ENCODE results near the gene DAAM2.

The DAAM2 gene

DNA sequence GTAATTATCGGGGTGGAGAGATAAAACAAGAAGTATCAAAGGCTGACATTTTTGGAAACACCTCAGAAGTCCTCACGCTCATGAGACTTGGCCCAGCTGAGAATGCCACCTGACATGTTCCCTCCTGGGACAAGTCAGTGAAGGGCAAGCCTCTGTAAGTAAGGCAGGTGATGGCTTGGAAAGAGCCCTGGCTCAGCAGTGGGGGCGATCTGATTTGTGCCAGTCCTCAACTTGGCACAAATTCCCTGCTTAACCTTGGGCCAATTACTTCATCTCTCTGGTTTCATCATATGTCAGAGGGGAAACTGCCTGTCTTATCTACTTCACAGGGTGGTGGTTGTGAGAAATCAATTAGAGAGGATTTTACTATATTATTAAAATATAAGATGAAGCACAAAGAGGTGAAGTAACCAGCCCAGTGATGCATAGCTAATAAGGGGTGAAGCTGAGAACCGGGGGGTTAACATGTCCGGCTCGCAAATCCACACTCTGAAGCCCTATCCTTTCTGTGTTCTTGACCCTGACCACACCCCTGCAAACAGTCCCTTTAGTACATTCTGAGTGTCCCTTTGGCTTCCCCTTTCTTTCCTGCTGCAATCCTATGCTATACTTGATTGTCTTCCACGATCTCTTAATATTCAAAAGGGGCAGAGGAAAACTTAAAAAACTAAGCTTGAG is 150.9 kb downstream of the DAAM2 start:
- TF ChIP-seq, protein P1, sequence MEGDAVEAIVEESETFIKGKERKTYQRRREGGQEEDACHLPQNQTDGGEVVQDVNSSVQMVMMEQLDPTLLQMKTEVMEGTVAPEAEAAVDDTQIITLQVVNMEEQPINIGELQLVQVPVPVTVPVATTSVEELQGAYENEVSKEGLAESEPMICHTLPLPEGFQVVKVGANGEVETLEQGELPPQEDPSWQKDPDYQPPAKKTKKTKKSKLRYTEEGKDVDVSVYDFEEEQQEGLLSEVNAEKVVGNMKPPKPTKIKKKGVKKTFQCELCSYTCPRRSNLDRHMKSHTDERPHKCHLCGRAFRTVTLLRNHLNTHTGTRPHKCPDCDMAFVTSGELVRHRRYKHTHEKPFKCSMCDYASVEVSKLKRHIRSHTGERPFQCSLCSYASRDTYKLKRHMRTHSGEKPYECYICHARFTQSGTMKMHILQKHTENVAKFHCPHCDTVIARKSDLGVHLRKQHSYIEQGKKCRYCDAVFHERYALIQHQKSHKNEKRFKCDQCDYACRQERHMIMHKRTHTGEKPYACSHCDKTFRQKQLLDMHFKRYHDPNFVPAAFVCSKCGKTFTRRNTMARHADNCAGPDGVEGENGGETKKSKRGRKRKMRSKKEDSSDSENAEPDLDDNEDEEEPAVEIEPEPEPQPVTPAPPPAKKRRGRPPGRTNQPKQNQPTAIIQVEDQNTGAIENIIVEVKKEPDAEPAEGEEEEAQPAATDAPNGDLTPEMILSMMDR (IDR thresholded peaks at IDR 0.05; ENCODE audit: low read depth, low read length, missing control alignments) = no peak
- no peak overlapping the region for H3K4me3 ChIP-seq (replicated peaks; ENCODE audit: low read depth, low read length)
- DNase-seq (ENCODE audit: extremely low read depth, low read depth) = no peak

DNA sequence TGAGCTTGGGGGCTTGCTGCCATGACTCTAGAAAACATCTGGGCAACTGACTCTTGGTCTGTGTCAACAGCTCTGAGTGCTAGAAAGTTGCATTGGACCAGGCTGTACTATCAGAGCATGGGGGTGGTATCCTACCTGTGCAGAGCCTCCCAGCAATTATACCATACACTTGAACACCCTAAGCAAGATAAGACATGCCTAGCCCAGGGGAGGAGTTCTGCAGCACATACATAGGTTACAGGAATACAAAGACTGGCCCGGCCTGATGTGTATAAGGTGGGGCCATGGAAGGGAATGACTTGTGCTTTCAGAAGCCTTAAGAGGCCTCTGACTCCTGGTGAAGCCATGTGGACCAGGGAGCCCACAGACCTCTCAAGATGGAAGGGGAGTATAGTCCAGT is 153.4 kb downstream of the DAAM2 start:
- TF ChIP-seq, protein P1 (IDR thresholded peaks at IDR 0.05; ENCODE audit: low read depth, low read length, missing control alignments) = no peak
- no peak overlapping the region for H3K4me3 ChIP-seq (replicated peaks; ENCODE audit: low read depth, low read length)
- no peak for DNase-seq (ENCODE audit: extremely low read depth, low read depth)

DNA sequence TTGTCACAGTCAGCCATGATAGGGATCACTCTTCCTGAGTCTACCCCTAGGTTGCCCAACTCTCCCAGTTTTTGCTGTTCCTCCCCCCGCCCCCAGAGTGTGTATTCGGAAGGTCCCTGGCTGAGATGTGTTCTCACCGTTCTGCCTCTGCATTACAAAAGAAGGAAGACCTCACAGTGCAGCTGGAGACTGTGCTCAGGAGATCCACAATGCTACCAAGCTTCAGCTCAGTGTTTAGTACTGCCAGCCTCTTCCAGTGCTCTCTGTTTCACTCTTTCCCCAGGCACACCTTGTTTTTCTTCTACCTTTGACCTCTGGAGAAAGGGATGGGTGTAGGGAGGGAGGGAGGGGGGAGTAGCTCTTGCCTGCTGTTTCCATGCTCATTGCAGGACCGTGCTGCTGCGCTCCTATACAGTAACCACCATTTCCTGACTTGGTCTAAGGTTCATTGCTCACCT is 155.5 kb downstream of the DAAM2 start:
- no peak for DNase-seq (ENCODE audit: extremely low read depth, low read depth)
- no peak overlapping the region for H3K4me3 ChIP-seq (replicated peaks; ENCODE audit: low read depth, low read length)
- TF ChIP-seq, protein P1 (IDR thresholded peaks at IDR 0.05; ENCODE audit: low read depth, low read length, missing control alignments) = no peak

DNA sequence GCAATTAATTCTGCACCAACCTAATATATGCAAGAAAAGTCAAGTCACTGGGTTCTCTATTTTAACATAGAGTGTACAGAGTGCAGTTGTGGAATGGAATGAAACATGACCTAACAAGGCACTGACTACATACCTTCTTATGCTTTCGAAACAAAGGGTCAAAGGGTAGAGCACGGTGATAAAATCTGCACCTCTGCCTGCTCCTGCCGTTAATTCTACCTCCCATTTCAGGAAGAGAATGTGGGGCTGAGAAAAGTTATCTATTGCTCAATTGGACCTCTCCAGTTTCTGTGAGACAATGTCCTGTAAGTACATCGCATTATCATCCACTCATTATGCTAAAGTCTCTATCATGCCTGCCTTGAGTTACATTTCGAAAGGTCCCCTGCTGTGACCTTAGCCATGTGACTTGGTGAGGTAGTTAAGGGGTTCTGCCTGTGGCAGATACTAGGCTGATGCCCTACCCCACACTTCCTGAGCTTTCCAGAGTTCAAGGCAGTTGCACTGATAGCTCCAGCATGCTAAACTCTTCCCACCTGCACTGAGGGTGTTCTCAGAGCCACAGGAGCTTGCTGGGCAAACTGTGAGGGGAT is 156.1 kb downstream of the DAAM2 start:
- DNase-seq (ENCODE audit: extremely low read depth, low read depth) = no peak

DNA sequence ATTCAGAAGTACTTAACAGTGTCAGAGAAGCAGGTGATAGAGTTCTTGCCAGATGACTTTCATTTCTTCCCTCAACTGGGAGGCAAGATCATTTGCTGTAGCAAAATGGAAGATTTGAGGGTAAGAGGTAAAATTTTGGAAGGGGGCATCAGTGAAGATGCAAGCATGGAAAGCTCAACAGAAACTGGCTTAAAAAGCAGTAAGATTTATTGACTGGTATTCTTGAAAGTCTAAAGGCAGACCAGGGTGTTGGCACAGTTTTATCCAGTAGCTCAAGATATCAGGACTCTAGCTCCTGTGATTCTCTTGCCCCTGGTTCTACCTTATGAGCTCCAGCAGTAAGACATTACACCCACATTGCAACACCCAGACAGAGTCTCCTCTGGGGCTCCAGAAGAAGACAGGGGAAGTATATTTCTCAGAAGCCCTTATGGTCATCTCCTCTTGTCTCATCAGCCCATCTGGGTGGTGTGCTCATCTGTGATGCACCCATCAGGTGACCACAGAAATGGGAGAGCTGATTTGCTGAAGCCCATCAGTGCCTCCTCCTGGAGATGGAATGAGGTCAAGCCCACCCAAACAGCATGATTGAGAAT is 158.0 kb downstream of the DAAM2 start:
- TF ChIP-seq, protein P1 (IDR thresholded peaks at IDR 0.05; ENCODE audit: low read depth, low read length, missing control alignments) = no peak
- no peak overlapping the region for H3K4me3 ChIP-seq (replicated peaks; ENCODE audit: low read depth, low read length)
- DNase-seq (ENCODE audit: extremely low read depth, low read depth) = no peak

More for the DNA sequence above, 156.1 kb downstream of the DAAM2 start:
- H3K4me3 ChIP-seq (replicated peaks; ENCODE audit: low read depth, low read length) = no peak overlapping the region
- TF ChIP-seq, protein P1 (IDR thresholded peaks at IDR 0.05; ENCODE audit: low read depth, low read length, missing control alignments) = no peak

DNA sequence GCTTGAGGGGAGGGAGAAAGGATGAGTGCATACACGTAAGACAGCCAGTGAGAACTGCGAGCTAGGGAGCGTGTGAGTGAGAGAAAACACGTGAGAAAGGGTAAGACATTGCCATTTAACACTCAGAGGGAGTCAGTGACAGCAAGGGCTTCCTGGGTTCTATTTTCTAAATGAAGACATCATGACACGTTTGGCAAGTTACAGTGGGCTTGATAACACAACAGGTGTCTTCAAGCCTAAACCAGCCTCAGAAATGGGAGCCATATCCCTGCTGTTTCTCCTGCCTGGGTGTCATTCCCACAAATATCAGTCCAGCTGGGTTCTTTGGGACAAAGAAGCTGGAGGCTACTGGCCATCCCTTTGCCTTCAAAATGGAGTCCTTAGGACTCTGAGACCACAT is 159.0 kb downstream of the DAAM2 start:
- TF ChIP-seq, protein P1 (IDR thresholded peaks at IDR 0.05; ENCODE audit: low read depth, low read length, missing control alignments) = no peak
- no peak for DNase-seq (ENCODE audit: extremely low read depth, low read depth)
- no peak overlapping the region for H3K4me3 ChIP-seq (replicated peaks; ENCODE audit: low read depth, low read length)

Data from HFF-Myc (cell line).